Right cardiac atrium (tissue), 5 donors: ENCODE measurements around the gene NR2C2. TPM values are rescaled to one million over a fixed set of nuclear protein-coding genes. Genes with fewer than 3 reads are reported as not detected.

ENCODE experiments used
- ATAC-seq, 2 donors: fragments of 200-7000 bp; cut with Tn5 transposase; one replicate each; pipeline versions ENCODE4 v1.8.0 to v1.9.1; 2020; ENCODE audit warnings: moderate library complexity in 2 of 2, mild to moderate bottlenecking in 1 of 2
- DNase-seq, 3 donors: peaks; one replicate each; pipeline ENCODE4 v3.0.0-alpha.2; 2020
- H3K27ac ChIP-seq: one replicate; pipeline ENCODE4 v1.5.1; 2013; ENCODE audit warnings: mild to moderate bottlenecking, low read length, control low read depth, moderate library complexity
- H3K27me3 ChIP-seq: one replicate; pipeline ENCODE4 v1.6.1; 2013; ENCODE audit not compliant: control insufficient read depth, insufficient read depth
- H3K4me1 ChIP-seq: one replicate; pipeline ENCODE4 v1.6.1; 2013; ENCODE audit warnings: low read length; ENCODE audit not compliant: control insufficient read depth, insufficient read depth
- H3K4me3 ChIP-seq: one replicate; pipeline ENCODE4 v1.5.1; 2013; ENCODE audit warnings: low read length, control low read depth
- H3K9me3 ChIP-seq: one replicate; pipeline ENCODE4 v1.6.1; 2013; ENCODE audit warnings: low read length; ENCODE audit not compliant: control insufficient read depth
- WGBS: extraction: QIAGEN DNeasy Blood & Tissue Kit; methylation state at CpG from one replicate; pipeline ENCODE4 v1.1.7; 2013; 5-methylcytosine and 5-hydroxymethylcytosine counted together
- intact Hi-C, 4 donors: fragments of 100-400 bp; cut with DNase I; formaldehyde crosslinking; loops; one replicate each; pipeline versions ENCODE4 v1.11.0 to v1.14.0; 2022 to 2023
- polyA plus RNA-seq: library from polyadenylated mRNA; stranded (reverse); fragments of 200-250 nt; gene quantifications from one replicate; pipeline ENCODE4 v1.2.3, GENCODE V29; 2013
- total RNA-seq, 4 donors: library from RNA; stranded (reverse); fragmentation: NEBNext Ultra II Directional; extraction: Animal tissue kit (Norgen Biotek cat#: 25700); gene quantifications; one replicate each; pipeline ENCODE4 v1.2.1, GENCODE V29; 2021
- donor health status: healthy with polysubstance abuse.
- donor health status: DM: no; HTN: yes; CAD: no.
- donor health status: DM: no; HTN: no; CAD: no.
- donor health status: DM: no; HTN: yes; CAD: no; lungs with severe emphysema.
- donor health status: DM: yes; HTN: yes; CAD: no.

Gene NR2C2
- total and polyA plus RNA-seq, 5 donors: 8.3 to 36.0 (median 32.0) TPM

GRCh38 chr3:14938954-14939353 lies 8.4 kb upstream of the NR2C2 start:
- ATAC-seq (no peak), DNase-seq (no peak)
- no peaks in the 10 kb centered on the region for H3K27me3 ChIP-seq
- no peak overlapping the region for H3K27ac ChIP-seq
- WGBS: 70% methylated on average over 4 of the region's 4 CpGs
- intact Hi-C loops: no loop called here
- H3K4me3 ChIP-seq: no peak overlapping the region
- H3K9me3 ChIP-seq: no peaks in the 10 kb centered on the region
- H3K4me1 ChIP-seq: no peaks in the 10 kb centered on the region

- WGBS: 84% methylated on average over 1 of the region's 1 CpG
- Histone ChIP-seq H3K9me3 (no peaks in the 10 kb centered on the region), H3K4me1 (peaks cover 2% of the 10 kb centered on the region), H3K27me3 (no peaks in the 10 kb centered on the region), H3K4me3 (no peak overlapping the region), H3K27ac (no peak overlapping the region)
- DNase-seq (no peak), ATAC-seq (peak in 1 of 2 donors; percentile 8)
- intact Hi-C loops: loop anchor here in 1 of 4 donors (10.0 kb wide), 1 partner anchor 103 kb away; no protein-coding TSS in a partner anchor
These were observed 5.5 kb upstream of the NR2C2 start for GRCh38 chr3:14941871-14942270.

GRCh38 chr3:14943042-14943441 lies 4.3 kb upstream of the NR2C2 start:
- Histone ChIP-seq H3K9me3 (no peaks in the 10 kb centered on the region), H3K4me3 (no peak overlapping the region), H3K27me3 (no peaks in the 10 kb centered on the region), H3K4me1 (peaks cover 2% of the 10 kb centered on the region), H3K27ac (no peak overlapping the region)
- intact Hi-C loops: loop anchor here in 1 of 4 donors (10.0 kb wide), 1 partner anchor 102 kb away; no protein-coding TSS in a partner anchor
- no peak for DNase-seq
- no peak for ATAC-seq

GRCh38 chr3:14946236-14946635 lies 1.1 kb upstream of the NR2C2 start:
- WGBS: 21% methylated on average over 4 of the region's 4 CpGs
- H3K4me1 ChIP-seq: peaks cover 4% of the 10 kb centered on the region

DNA sequence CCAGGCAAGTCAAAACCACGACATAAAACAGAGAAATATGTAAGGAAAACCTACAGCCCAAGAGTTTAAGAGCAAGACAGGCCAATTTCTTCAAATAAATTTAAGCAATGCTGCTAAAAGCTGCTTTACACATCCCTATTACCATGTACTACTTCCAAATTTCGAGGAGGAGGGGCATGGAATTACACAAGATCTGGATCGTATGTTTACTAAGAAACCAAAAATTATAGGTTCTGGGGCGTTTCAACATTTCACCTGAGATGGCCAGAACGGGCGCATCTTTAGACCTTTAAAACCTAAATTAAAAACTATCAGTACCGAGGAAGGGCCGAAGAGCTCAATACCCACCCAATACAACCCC lies 664 bp upstream of the NR2C2 start:
- H3K27ac ChIP-seq: peak overlapping the region; percentile 99
- ATAC-seq: no peak
- DNase-seq: no peak
- under 1% methylated on average over 8 of the region's 8 CpGs for WGBS
- H3K27me3 ChIP-seq: no peaks in the 10 kb centered on the region
- intact Hi-C loops: loop anchor here in 1 of 4 donors (10.0 kb wide), 1 partner anchor 98 kb away; no protein-coding TSS in a partner anchor
- H3K9me3 ChIP-seq: no peaks in the 10 kb centered on the region
- peaks cover 4% of the 10 kb centered on the region for H3K4me1 ChIP-seq
- H3K4me3 ChIP-seq: peak overlapping the region; percentile 97

More at GRCh38 chr3:14946236-14946635, 1.1 kb upstream of the NR2C2 start:
- Histone ChIP-seq H3K27ac (no peak overlapping the region), H3K9me3 (no peaks in the 10 kb centered on the region), H3K27me3 (no peaks in the 10 kb centered on the region), H3K4me3 (peak overlapping the region; percentile 97)
- ATAC-seq (no peak), DNase-seq (no peak)
- intact Hi-C loops: loop anchor here in 1 of 4 donors (10.0 kb wide), 1 partner anchor 99 kb away; no protein-coding TSS in a partner anchor

GRCh38 chr3:14947886-14948608 lies 664 bp downstream of the NR2C2 start:
- under 1% methylated on average over 78 of the region's 79 CpGs for WGBS
- Histone ChIP-seq H3K27ac (peak overlapping the region; percentile 99), H3K4me1 (peaks cover 4% of the 10 kb centered on the region), H3K9me3 (no peaks in the 10 kb centered on the region), H3K4me3 (peak overlapping the region; percentile 97), H3K27me3 (no peaks in the 10 kb centered on the region)
- ATAC-seq: peak; percentile 98
- DNase-seq: peak; percentile 97 to 99 (median 98)
- intact Hi-C loops: loop anchor here in 1 of 4 donors (10.0 kb wide), 1 partner anchor 97 kb away; no protein-coding TSS in a partner anchor

DNA sequence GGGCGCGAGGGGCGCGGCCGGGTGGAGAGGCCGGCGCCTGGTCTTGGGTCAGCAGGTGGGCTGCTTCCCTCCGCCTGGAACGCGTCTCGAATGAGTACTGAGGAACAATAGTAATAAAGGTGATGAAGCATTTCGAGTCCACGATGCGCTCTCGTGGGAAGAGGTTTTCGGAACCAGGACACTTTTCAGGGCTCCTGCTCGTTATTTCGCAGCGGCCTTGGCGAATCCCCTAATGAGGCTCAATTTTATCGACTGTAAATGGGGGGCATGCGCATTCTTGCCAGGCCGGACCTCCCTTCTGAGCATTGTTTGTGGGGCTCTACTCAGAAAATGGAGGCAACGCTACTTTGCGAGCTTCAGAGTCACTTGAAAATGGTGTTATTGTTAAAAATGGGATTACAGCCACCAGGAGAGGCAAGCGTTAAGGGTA lies 1.2 kb downstream of the NR2C2 start:
- H3K27ac ChIP-seq: peak overlapping the region; percentile 92
- H3K27me3 ChIP-seq: no peaks in the 10 kb centered on the region
- no peak for DNase-seq
- WGBS: 3% methylated on average over 26 of the region's 26 CpGs
- ATAC-seq: no peak
- H3K4me1 ChIP-seq: peaks cover 4% of the 10 kb centered on the region
- intact Hi-C loops: loop anchor here in 1 of 4 donors (10.0 kb wide), 1 partner anchor 96 kb away; no protein-coding TSS in a partner anchor
- H3K4me3 ChIP-seq: peak overlapping the region; percentile 97
- no peaks in the 10 kb centered on the region for H3K9me3 ChIP-seq

DNA sequence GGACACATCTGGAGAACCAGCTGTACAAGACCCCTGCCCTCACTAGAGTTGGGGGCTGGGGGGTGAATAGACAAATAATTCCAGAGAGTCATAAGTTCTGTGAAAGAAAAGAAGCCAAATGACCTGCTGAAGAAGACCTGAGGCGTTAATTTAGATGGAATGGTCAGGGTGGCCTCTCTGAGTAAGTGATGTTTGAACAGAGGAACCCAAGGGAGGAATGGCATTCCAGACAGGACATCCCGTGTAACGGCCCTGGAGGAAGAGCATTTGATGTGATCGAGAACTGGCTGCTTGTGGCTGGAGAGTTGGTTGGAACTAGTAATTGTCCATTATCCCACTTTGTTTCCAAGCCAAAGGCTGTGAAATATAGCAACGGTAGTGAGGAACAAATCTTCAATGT lies 1.7 kb downstream of the NR2C2 start:
- no peak for ATAC-seq
- Histone ChIP-seq H3K27me3 (no peaks in the 10 kb centered on the region), H3K4me3 (peak overlapping the region; percentile 97), H3K27ac (peak overlapping the region; percentile 92), H3K4me1 (peaks cover 4% of the 10 kb centered on the region), H3K9me3 (no peaks in the 10 kb centered on the region)
- 25% methylated on average over 5 of the region's 5 CpGs for WGBS
- DNase-seq: no peak
- intact Hi-C loops: loop anchor here in 1 of 4 donors (10.0 kb wide), 1 partner anchor 96 kb away; no protein-coding TSS in a partner anchor

DNA sequence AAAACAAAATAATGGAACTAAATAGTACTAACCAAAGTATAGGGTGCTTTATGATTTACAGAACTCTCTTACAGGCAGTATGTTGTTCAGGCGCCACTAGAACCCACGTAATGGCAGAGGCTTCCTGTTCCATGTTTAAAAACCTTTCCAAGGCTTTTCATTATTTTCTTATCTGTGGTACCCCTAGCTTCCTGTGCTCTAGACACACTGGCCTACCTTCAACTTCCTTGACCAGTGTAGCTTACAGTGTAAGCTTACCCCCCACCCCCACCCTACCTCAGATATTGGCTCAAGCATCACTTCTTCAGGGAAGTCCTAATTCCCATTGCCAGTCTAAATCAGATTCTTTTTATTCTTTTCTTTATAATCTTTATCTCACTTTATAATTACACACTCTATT lies 2.9 kb downstream of the NR2C2 start:
- peaks cover 4% of the 10 kb centered on the region for H3K4me1 ChIP-seq
- no peak overlapping the region for H3K27ac ChIP-seq

GRCh38 chr3:14957153-14957552 lies 9.8 kb downstream of the NR2C2 start:
- ATAC-seq (no peak), DNase-seq (no peak)
- peaks cover 3% of the 10 kb centered on the region for H3K4me1 ChIP-seq
- WGBS: 97% methylated on average over 1 of the region's 1 CpG
- no peaks in the 10 kb centered on the region for H3K27me3 ChIP-seq
- intact Hi-C loops: no loop called here
- H3K9me3 ChIP-seq: no peaks in the 10 kb centered on the region
- no peak overlapping the region for H3K4me3 ChIP-seq
- no peak overlapping the region for H3K27ac ChIP-seq

More for the DNA sequence above, 2.9 kb downstream of the NR2C2 start:
- H3K4me3 ChIP-seq: no peak overlapping the region
- ATAC-seq: no peak
- intact Hi-C loops: no loop called here
- WGBS: 80% methylated on average over 2 of the region's 2 CpGs
- DNase-seq: no peak
- no peaks in the 10 kb centered on the region for H3K27me3 ChIP-seq
- H3K9me3 ChIP-seq: no peaks in the 10 kb centered on the region

DNA sequence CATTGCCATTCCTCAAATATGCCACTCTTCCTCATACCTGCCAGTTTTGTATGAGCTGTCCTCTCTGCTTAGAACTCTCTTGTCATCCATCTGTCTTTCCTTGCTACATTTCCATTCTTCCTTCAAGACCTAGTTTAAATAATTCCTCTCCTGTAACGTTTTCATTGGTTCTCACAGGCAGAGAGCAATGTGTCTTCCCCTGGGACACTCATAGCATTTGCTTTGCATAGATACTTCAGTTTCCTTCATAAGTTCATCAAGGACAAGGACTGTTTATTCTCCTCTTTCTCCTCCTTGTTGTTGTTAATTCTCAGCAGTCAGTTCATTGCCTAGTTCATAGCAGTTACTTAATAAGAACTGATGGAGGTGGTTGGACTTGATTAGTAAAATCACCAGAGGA lies 10.5 kb downstream of the NR2C2 start:
- intact Hi-C loops: no loop called here
- 19% methylated on average over 1 of the region's 1 CpG for WGBS
- ATAC-seq: no peak
- peaks cover 3% of the 10 kb centered on the region for H3K4me1 ChIP-seq
- DNase-seq: no peak
- no peak overlapping the region for H3K4me3 ChIP-seq
- no peaks in the 10 kb centered on the region for H3K9me3 ChIP-seq
- no peaks in the 10 kb centered on the region for H3K27me3 ChIP-seq
- no peak overlapping the region for H3K27ac ChIP-seq
